ENCODE results near the gene PYDC1. TPM values are rescaled to one million over a fixed set of nuclear protein-coding genes. Genes with fewer than 3 reads are reported as not detected.
"Not testable (repeated sequence)": the region's sequence is repeated elsewhere in the genome, so short reads cannot be mapped to it uniquely, and the experiment has no call there.

Gene PYDC1
- not detected for total RNA-seq
- long read RNA-seq: 0 reads

DNA sequence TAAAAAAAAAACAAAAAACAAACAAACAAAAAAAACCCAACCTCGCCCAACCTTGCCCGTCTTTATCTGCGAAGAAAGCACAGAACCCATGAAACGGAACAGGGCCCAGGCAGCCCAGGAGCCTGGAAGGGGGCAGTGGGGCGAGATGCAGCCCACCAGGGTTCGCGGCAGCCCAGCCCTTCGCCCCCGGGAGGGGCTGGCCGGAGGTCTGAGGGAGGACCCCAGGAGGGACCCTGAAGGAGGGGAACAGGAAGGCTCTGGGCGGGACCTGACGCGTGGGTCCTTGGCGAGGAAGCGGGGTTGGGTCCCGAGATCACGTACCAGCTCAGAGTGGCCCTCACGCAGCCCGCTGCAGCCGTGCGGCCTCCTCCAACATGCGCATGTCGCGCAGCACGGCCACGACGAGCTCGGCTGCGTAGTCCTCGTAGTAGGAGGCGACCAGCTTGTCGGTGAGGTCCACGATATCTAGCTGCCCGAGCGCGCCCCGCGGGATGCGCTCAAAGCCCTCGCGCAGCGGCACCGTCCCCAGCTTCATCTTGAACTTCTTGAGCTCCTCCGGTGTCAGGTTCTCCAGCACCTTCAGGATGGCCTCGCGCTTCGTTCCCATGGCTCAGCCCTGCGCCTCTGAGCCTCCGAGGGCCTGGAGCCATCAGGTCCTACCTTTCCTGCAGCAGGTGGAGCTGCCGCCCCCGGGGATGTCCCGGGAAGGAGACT is at the start of gene PYDC1:
Gene PYDC1, minus strand, starts transcription at position 714 of the 714 bp plus-strand sequence. Its CDS starts 107 bp downstream, at position 607.
- no peak for DNase-seq (ENCODE audit: low spot score)
- intact Hi-C loops (cut with DNase I): no loop called here

- intact Hi-C loops (cut with DNase I): no loop called here
- peak; percentile 43 for DNase-seq (ENCODE audit: low spot score)
Observed at GRCh38 chr16:31265329-31266245, 48.7 kb upstream of the PYDC1 start.

GRCh38 chr16:31262084-31262483 is 45.1 kb upstream of the PYDC1 start:
- no peak for DNase-seq (ENCODE audit: low spot score)
- intact Hi-C loops (cut with DNase I): no loop called here

DNA sequence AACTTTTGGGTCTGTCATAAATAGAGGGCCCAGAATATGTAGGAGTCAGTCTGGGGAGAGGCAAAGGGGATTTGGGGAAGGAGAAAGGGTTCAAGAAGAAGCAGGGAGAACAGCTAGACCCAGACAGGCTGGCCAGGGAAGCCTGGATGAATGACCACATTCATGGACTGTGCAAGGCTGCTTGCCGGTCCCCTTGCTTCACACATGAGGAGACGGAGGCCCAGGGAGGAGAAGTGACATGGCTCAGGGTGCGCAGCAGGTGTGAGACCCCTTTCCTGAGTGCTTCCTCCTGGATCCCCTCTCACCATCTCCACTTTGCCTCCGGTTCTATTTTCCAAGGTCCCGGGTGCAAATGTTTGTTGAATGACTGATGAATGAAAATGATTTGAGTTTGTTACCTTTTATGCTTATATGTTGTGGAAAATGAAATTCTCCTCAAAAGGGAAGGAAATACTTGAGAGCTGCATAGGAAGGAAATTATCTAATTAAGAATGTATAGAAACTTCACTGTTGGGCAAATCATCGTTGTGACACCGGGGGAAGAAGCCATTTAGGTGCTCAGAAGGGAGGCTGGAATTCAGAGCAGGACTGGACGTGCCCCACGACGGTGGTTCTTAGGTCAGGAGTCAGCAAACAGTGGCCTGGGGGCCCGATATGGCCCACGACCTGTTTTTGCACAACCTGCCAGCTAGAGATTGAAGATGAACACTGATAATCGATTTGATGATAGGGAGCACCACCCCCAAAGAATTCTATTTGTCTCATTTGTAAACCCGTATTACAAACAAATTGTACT is 43.4 kb upstream of the PYDC1 start:
- peak; percentile 67 for DNase-seq (ENCODE audit: low spot score)
- intact Hi-C loops (cut with DNase I): no loop called here

GRCh38 chr16:31258366-31258765 is 41.4 kb upstream of the PYDC1 start:
- peak; percentile 19 for DNase-seq (ENCODE audit: low spot score)
- intact Hi-C loops (cut with DNase I): no loop called here

GRCh38 chr16:31256466-31256865 is 39.5 kb upstream of the PYDC1 start:
- intact Hi-C loops (cut with DNase I): no loop called here
- no peak for DNase-seq (ENCODE audit: low spot score)

GRCh38 chr16:31253642-31254045 is 36.7 kb upstream of the PYDC1 start:
- peak; percentile 87 for DNase-seq (ENCODE audit: low spot score)
- intact Hi-C loops (cut with DNase I): no loop called here

GRCh38 chr16:31251435-31251834 is 34.5 kb upstream of the PYDC1 start:
- intact Hi-C loops (cut with DNase I): no loop called here
- no peak for DNase-seq (ENCODE audit: low spot score)

GRCh38 chr16:31250782-31251384 is 33.9 kb upstream of the PYDC1 start:
- no peak for DNase-seq (ENCODE audit: low spot score)
- intact Hi-C loops (cut with DNase I): no loop called here

DNA sequence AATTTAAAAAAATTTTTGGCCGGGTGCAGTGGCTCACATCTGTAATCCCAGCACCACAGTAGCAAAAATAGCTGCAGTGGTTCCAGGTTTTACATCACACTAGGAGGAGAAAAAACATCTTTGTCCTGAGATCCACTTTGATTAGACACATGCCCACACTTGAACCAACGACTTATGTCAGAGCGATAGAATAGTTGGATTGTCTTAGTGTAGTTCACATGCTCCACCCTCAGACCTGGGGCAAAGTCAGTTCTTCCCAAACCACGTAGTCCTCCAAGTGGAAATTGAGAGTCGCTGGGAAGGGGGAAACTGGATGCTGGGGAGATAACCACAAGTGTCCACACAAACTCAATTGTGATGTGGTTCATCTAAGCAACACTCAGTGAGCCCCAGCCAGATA is 31.4 kb upstream of the PYDC1 start:
- intact Hi-C loops (cut with DNase I): no loop called here
- no peak for DNase-seq (ENCODE audit: low spot score)

GRCh38 chr16:31246296-31246695 is 29.4 kb upstream of the PYDC1 start:
- DNase-seq (ENCODE audit: low spot score): no peak
- intact Hi-C loops (cut with DNase I): no loop called here

- DNase-seq (ENCODE audit: low spot score): not testable (repeated sequence)
Observed at GRCh38 chr16:31245598-31245997, 28.7 kb upstream of the PYDC1 start.

DNA sequence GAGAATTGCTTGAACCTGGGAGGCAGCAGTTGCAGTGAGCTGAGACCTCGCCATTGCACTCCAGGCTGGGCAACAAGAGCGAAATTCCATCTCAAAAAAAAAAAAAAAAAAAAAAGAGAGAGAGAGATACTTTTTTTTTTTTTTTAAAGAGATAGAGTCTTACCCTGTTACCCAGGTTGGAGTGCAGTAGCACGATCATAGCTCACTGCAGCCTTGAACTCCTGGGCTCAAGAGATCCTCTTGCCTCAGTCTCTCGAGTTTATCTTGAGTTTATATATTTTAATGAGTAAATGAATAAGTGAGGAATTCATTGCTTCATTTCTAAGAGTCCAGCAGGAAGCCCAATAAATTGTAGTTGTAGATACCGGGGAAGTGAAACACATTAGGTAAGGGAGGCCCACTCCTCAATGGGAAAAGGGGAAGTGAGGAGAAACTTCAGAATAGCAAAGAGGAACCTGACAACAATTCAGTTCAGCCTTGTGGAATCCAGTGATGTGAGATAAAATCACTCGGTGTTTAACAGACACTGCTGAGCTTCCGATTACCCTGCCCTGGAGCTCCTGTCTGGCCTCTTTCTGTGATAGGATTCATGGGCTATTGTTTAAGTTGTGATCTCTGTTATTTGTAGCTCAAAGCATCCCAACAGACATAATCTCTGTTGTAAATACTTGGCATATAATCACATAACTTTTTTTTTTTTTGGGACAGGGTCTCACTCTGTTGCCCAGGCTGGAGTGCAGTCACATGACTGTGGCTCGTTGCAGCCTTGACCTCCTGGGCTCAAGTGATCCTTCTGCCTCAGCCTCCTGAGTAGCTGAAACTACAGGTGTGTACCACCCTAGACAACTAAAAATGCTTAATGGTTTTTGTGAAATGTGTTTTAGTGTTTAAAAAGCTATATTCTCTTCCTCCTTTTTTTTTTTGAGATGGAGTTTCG is 27.1 kb upstream of the PYDC1 start:
- DNase-seq (ENCODE audit: low spot score): no peak
- intact Hi-C loops (cut with DNase I): no loop called here

More at GRCh38 chr16:31245598-31245997, 28.7 kb upstream of the PYDC1 start:
- intact Hi-C loops (cut with DNase I): not testable (repeated sequence)

DNA sequence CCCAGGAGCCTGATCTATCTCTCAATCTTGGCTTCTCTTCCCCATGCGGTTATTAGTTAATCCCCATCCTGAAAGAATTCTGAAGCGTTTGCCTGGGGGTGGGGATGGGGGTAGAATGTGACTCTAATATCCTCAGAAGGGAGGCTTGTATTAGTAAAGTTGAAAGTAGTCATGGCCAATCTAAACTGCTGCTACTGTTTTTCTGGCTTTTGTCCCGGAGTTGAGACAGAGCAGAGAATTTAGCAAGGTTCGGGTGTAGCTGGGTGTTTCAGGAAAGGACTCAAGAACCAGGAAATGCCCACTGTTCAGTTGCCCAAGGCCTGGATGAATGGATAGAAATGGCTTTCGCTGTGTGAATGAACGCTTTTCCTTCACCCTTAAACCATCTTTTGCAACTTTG is 25.3 kb upstream of the PYDC1 start:
- DNase-seq (ENCODE audit: low spot score): no peak
- intact Hi-C loops (cut with DNase I): no loop called here

- DNase-seq (ENCODE audit: low spot score): no peak
- intact Hi-C loops (cut with DNase I): no loop called here
Observed at GRCh38 chr16:31238041-31238440, 21.1 kb upstream of the PYDC1 start.

DNA sequence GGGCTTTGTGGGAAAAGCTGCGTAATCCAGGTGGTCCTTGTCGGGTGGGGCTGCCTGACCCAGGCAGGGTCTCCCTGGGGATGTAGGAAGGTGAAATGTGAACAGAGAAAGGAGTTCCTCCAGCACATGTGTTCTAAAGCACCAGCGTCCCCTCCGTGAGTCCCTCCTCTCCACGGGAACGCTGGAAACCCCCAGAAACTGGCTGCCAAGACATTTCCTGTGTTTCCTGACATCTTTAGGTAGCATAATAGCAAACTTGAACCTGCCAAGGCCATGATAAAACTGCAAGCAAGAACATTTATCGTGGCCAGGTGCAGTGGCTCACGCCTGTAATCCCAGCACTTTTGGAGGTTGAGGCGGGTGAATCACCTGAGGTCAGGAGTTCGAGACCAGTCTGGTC is 12.6 kb upstream of the PYDC1 start:
- intact Hi-C loops (cut with DNase I): no loop called here
- DNase-seq (ENCODE audit: low spot score): no peak

- intact Hi-C loops (cut with DNase I): no loop called here
- no peak for DNase-seq (ENCODE audit: low spot score)
Observed at GRCh38 chr16:31228206-31228605, 11.3 kb upstream of the PYDC1 start.

- DNase-seq (ENCODE audit: low spot score): no peak
- intact Hi-C loops (cut with DNase I): no loop called here
Observed at GRCh38 chr16:31225193-31225592, 8.3 kb upstream of the PYDC1 start.
